ENCODE measurements around the gene OSCP1.

DNA sequence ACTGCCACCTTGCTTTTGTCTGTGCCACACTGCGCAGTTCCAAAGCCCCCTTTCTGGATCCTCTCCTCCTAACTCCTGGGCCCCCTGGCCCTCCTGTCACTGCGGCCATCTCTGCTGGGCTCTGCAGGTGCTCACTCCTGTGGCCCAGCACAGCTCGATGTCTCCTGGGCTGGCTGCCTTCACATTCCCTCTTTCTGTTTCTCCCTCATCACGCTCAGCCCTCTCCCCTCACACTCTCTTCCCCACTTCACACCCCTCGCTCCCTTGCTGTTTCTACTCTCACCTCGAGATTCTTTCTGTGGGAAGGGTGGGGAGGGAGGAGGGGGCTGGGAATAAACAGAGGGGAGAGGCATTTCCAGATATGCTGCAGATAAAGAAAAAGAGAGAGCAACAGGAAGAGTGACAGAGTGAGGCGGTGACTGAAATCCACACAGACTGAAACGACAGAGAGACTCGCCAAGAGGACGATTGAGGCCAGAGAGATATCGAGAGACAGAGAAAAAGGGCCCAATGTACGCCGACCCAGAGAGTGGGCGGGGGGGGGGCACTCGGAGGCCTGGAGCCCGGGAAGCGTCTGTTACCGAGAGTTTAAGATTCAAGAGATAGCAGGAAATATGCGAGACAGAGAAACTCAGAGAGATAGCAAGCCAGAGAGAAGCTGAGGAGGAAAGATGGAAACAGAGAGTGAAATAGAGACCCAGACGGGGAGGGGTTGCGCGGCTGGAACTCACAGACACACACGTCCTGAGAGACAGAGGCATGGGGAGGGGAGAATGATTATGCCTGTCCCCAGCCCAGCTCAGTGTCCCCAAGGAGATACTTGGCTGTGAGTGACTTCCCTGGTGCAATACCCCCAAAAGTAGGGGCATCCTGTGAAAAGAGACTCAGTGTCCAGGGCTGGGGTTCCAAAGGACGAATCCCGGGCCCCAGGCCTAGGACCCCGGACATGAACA lies 31.8 kb upstream of the OSCP1 start:
- TF ChIP-seq, protein P1, sequence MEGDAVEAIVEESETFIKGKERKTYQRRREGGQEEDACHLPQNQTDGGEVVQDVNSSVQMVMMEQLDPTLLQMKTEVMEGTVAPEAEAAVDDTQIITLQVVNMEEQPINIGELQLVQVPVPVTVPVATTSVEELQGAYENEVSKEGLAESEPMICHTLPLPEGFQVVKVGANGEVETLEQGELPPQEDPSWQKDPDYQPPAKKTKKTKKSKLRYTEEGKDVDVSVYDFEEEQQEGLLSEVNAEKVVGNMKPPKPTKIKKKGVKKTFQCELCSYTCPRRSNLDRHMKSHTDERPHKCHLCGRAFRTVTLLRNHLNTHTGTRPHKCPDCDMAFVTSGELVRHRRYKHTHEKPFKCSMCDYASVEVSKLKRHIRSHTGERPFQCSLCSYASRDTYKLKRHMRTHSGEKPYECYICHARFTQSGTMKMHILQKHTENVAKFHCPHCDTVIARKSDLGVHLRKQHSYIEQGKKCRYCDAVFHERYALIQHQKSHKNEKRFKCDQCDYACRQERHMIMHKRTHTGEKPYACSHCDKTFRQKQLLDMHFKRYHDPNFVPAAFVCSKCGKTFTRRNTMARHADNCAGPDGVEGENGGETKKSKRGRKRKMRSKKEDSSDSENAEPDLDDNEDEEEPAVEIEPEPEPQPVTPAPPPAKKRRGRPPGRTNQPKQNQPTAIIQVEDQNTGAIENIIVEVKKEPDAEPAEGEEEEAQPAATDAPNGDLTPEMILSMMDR (IDR thresholded peaks at IDR 0.05), result no peak
- no peak for TF ChIP-seq EP300 (IDR thresholded peaks at IDR 0.05)
